Urinary bladder (tissue), 4 donors: ENCODE measurements around the gene UBASH3A. TPM values are rescaled to one million over a fixed set of nuclear protein-coding genes. Genes with fewer than 3 reads are reported as not detected.

ENCODE experiments used
- DNase-seq: peaks from one replicate; pipeline ENCODE4 v3.0.0-alpha.2; 2015; ENCODE audit errors: extremely low spot score
- H3K27ac ChIP-seq: one replicate; pipeline ENCODE4 v1.5.1; 2013; ENCODE audit warnings: low read depth, mild to moderate bottlenecking, moderate library complexity
- H3K36me3 ChIP-seq: one replicate; pipeline ENCODE4 v1.6.1; 2013; ENCODE audit warnings: mild to moderate bottlenecking, moderate library complexity; ENCODE audit not compliant: insufficient read depth
- H3K4me1 ChIP-seq: one replicate; pipeline ENCODE4 v1.6.1; 2013; ENCODE audit warnings: mild to moderate bottlenecking, moderate library complexity; ENCODE audit not compliant: insufficient read depth
- H3K4me3 ChIP-seq: one replicate; pipeline ENCODE4 v1.5.1; 2013; ENCODE audit warnings: low read depth, low read length
- WGBS: extraction: QIAGEN DNeasy Blood & Tissue Kit; methylation state at CpG from one replicate; pipeline ENCODE4 v1.1.7; 2013; 5-methylcytosine and 5-hydroxymethylcytosine counted together
- polyA plus RNA-seq: library from polyadenylated mRNA; stranded (reverse); fragments of 200-250 nt; gene quantifications from one replicate; pipeline ENCODE4 v1.2.3, GENCODE V29; 2013
- total RNA-seq: library from RNA; depleted of rRNA; stranded (reverse); fragments of >200 nt; gene quantifications from one replicate; pipeline ENCODE4 v1.2.3, GENCODE V29; 2014
- donor health status: healthy with polysubstance abuse.
- donor health status: healthy.

The UBASH3A gene
- total and polyA plus RNA-seq, 2 donors = 0.27 to 0.32 TPM

GRCh38 chr21:42367367-42368165 lies 36.1 kb upstream of the UBASH3A start:
- WGBS = 82% methylated on average over 14 of the region's 14 CpGs
- Histone ChIP-seq H3K4me3 (no peak overlapping the region), H3K4me1 (no peaks in the 10 kb centered on the region), H3K27ac (no peak overlapping the region), H3K36me3 (no peaks in the 10 kb centered on the region)
- no peak for DNase-seq

- 70% methylated on average over 16 of the region's 16 CpGs for WGBS
- no peaks in the 10 kb centered on the region for H3K4me1 ChIP-seq
- DNase-seq = no peak
Measured at GRCh38 chr21:42369821-42370220, 33.9 kb upstream of the UBASH3A start.

GRCh38 chr21:42370894-42371654 lies 32.6 kb upstream of the UBASH3A start:
- WGBS = 81% methylated on average over 18 of the region's 18 CpGs
- Histone ChIP-seq H3K36me3 (no peaks in the 10 kb centered on the region), H3K4me1 (no peaks in the 10 kb centered on the region), H3K4me3 (no peak overlapping the region), H3K27ac (no peak overlapping the region)
- DNase-seq = no peak

More at GRCh38 chr21:42369821-42370220, 33.9 kb upstream of the UBASH3A start:
- no peaks in the 10 kb centered on the region for H3K36me3 ChIP-seq
- no peak overlapping the region for H3K27ac ChIP-seq
- H3K4me3 ChIP-seq = no peak overlapping the region

- no peak overlapping the region for H3K4me3 ChIP-seq
- WGBS = 74% methylated on average over 25 of the region's 25 CpGs
- no peaks in the 10 kb centered on the region for H3K36me3 ChIP-seq
- no peaks in the 10 kb centered on the region for H3K4me1 ChIP-seq
- H3K27ac ChIP-seq = no peak overlapping the region
- DNase-seq = no peak
Measured at GRCh38 chr21:42373196-42373907, 30.4 kb upstream of the UBASH3A start.

GRCh38 chr21:42373908-42374455 lies 29.7 kb upstream of the UBASH3A start:
- H3K4me3 ChIP-seq = no peak overlapping the region
- H3K27ac ChIP-seq = no peak overlapping the region
- DNase-seq = no peak
- no peaks in the 10 kb centered on the region for H3K36me3 ChIP-seq
- no peaks in the 10 kb centered on the region for H3K4me1 ChIP-seq
- 83% methylated on average over 16 of the region's 16 CpGs for WGBS

GRCh38 chr21:42374457-42374856 lies 29.2 kb upstream of the UBASH3A start:
- Histone ChIP-seq H3K4me1 (no peaks in the 10 kb centered on the region), H3K4me3 (no peak overlapping the region), H3K27ac (no peak overlapping the region), H3K36me3 (no peaks in the 10 kb centered on the region)
- no peak for DNase-seq
- 70% methylated on average over 7 of the region's 7 CpGs for WGBS

GRCh38 chr21:42374864-42375499 lies 28.7 kb upstream of the UBASH3A start:
- WGBS = 25% methylated on average over 23 of the region's 23 CpGs

GRCh38 chr21:42375506-42375905 lies 28.2 kb upstream of the UBASH3A start:
- DNase-seq = no peak
- Histone ChIP-seq H3K36me3 (no peaks in the 10 kb centered on the region), H3K4me3 (no peak overlapping the region), H3K4me1 (no peaks in the 10 kb centered on the region), H3K27ac (no peak overlapping the region)
- 69% methylated on average over 11 of the region's 11 CpGs for WGBS

More at GRCh38 chr21:42374864-42375499, 28.7 kb upstream of the UBASH3A start:
- no peak overlapping the region for H3K27ac ChIP-seq
- no peaks in the 10 kb centered on the region for H3K4me1 ChIP-seq
- DNase-seq = no peak
- H3K36me3 ChIP-seq = no peaks in the 10 kb centered on the region
- no peak overlapping the region for H3K4me3 ChIP-seq

GRCh38 chr21:42375966-42376337 lies 27.8 kb upstream of the UBASH3A start:
- Histone ChIP-seq H3K4me3 (no peak overlapping the region), H3K27ac (no peak overlapping the region), H3K4me1 (no peaks in the 10 kb centered on the region), H3K36me3 (no peaks in the 10 kb centered on the region)
- DNase-seq = no peak
- WGBS = 88% methylated on average over 3 of the region's 3 CpGs

- no peak overlapping the region for H3K4me3 ChIP-seq
- no peaks in the 10 kb centered on the region for H3K4me1 ChIP-seq
- no peak overlapping the region for H3K27ac ChIP-seq
- no peaks in the 10 kb centered on the region for H3K36me3 ChIP-seq
- 73% methylated on average over 32 of the region's 32 CpGs for WGBS
- no peak for DNase-seq
Measured at GRCh38 chr21:42376338-42376982, 27.2 kb upstream of the UBASH3A start.

GRCh38 chr21:42377211-42377950 lies 26.3 kb upstream of the UBASH3A start:
- H3K4me3 ChIP-seq = no peak overlapping the region
- H3K27ac ChIP-seq = no peak overlapping the region
- H3K36me3 ChIP-seq = no peaks in the 10 kb centered on the region
- DNase-seq = no peak
- WGBS = 78% methylated on average over 24 of the region's 24 CpGs
- no peaks in the 10 kb centered on the region for H3K4me1 ChIP-seq

GRCh38 chr21:42377951-42378340 lies 25.8 kb upstream of the UBASH3A start:
- Histone ChIP-seq H3K4me3 (no peak overlapping the region), H3K4me1 (no peaks in the 10 kb centered on the region), H3K27ac (no peak overlapping the region), H3K36me3 (no peaks in the 10 kb centered on the region)
- 85% methylated on average over 5 of the region's 5 CpGs for WGBS
- DNase-seq = no peak
